KMS-11 (cell line): ENCODE measurements around the gene CHPF.

ENCODE experiments used
- H2AFZ ChIP-seq: fragments of 200-600 bp; sonication (generic); 2 replicates; pipeline ENCODE4 v1.6.1; 2016; ENCODE audit warnings: antibody characterized with exemption, mixed run types, low read depth
- H3K27ac ChIP-seq: fragments of 200-600 bp; sonication (generic); 2 replicates; pipeline ENCODE4 v1.6.1; 2016; ENCODE audit warnings: mild to moderate bottlenecking, mixed run types
- H3K27me3 ChIP-seq: fragments of 200-600 bp; sonication (generic); 2 replicates; pipeline ENCODE4 v1.6.1; 2017; ENCODE audit warnings: mild to moderate bottlenecking, low read depth, mixed run types, moderate library complexity; ENCODE audit not compliant: insufficient read depth
- H3K36me3 ChIP-seq: fragments of 200-600 bp; sonication (generic); 2 replicates; pipeline ENCODE4 v1.6.1; 2017; ENCODE audit warnings: mild to moderate bottlenecking, mixed run types; ENCODE audit not compliant: insufficient read depth
- H3K4me1 ChIP-seq: fragments of 200-600 bp; sonication (generic); 2 replicates; pipeline ENCODE4 v1.6.1; 2016; ENCODE audit warnings: mild to moderate bottlenecking, low read depth, mixed run types; ENCODE audit not compliant: poor library complexity, severe bottlenecking
- H3K4me2 ChIP-seq: fragments of 200-600 bp; sonication (generic); 2 replicates; pipeline ENCODE4 v1.7.0; 2016; ENCODE audit warnings: mild to moderate bottlenecking, mixed run types
- H3K4me3 ChIP-seq: fragments of 200-600 bp; sonication (generic); IDR thresholded peaks from 2 replicates; pipeline ENCODE4 v1.6.1; 2017; ENCODE audit warnings: low read depth, low read length, mixed read lengths; ENCODE audit not compliant: insufficient read depth
- H3K79me2 ChIP-seq: fragments of 200-600 bp; sonication (generic); 2 replicates; pipeline ENCODE4 v1.6.1; 2016; ENCODE audit warnings: low read depth, mixed run types; ENCODE audit not compliant: insufficient read depth
- H3K9ac ChIP-seq: fragments of 200-600 bp; sonication (generic); 2 replicates; pipeline ENCODE4 v1.6.1; 2016; ENCODE audit warnings: mild to moderate bottlenecking, mixed run types
- H4K20me1 ChIP-seq: fragments of 200-600 bp; sonication (generic); 2 replicates; pipeline ENCODE4 v1.6.1; 2016; ENCODE audit warnings: mild to moderate bottlenecking, mixed run types; ENCODE audit not compliant: insufficient read depth
- CTCF ChIP-seq: fragments of 200-600 bp; sonication (generic); conservative IDR thresholded peaks from 2 replicates; pipeline ENCODE4 v1.6.1; 2017; ENCODE audit warnings: low read depth, mild to moderate bottlenecking, antibody characterized with exemption, low read length, moderate library complexity, mixed read lengths

CHPF gene

GRCh38 chr2:219493086-219493485, 50.5 kb downstream of the CHPF start:
- TF ChIP-seq CTCF = no peak
- Histone ChIP-seq H3K27ac (no peak overlapping the region), H3K79me2 (no peaks in the 10 kb centered on the region), H3K4me2 (no peak overlapping the region), H2AFZ (no peak overlapping the region), H3K9ac (no peak overlapping the region), H3K27me3 (peaks cover 64% of the 10 kb centered on the region), H3K4me3 (no peak overlapping the region), H3K4me1 (peaks cover 6% of the 10 kb centered on the region), H4K20me1 (no peaks in the 10 kb centered on the region), H3K36me3 (no peaks in the 10 kb centered on the region)

- H3K36me3 ChIP-seq = no peaks in the 10 kb centered on the region
- no peaks in the 10 kb centered on the region for H4K20me1 ChIP-seq
Measured at GRCh38 chr2:219492575-219492974, 51.0 kb downstream of the CHPF start.

GRCh38 chr2:219491278-219491963, 52.2 kb downstream of the CHPF start:
- no peaks in the 10 kb centered on the region for H4K20me1 ChIP-seq
- no peaks in the 10 kb centered on the region for H3K79me2 ChIP-seq
- no peaks in the 10 kb centered on the region for H3K36me3 ChIP-seq
- H3K27me3 ChIP-seq = peaks cover 81% of the 10 kb centered on the region
- H3K4me2 ChIP-seq = no peak overlapping the region
- peaks cover 6% of the 10 kb centered on the region for H3K4me1 ChIP-seq
- H2AFZ ChIP-seq = no peak overlapping the region
- no peak overlapping the region for H3K27ac ChIP-seq
- no peak for TF ChIP-seq CTCF
- H3K9ac ChIP-seq = no peak overlapping the region
- H3K4me3 ChIP-seq = no peak overlapping the region

More at GRCh38 chr2:219492575-219492974, 51.0 kb downstream of the CHPF start:
- Histone ChIP-seq H3K4me3 (no peak overlapping the region), H3K9ac (no peak overlapping the region), H3K79me2 (no peaks in the 10 kb centered on the region), H3K4me2 (no peak overlapping the region), H2AFZ (no peak overlapping the region), H3K27me3 (peaks cover 69% of the 10 kb centered on the region), H3K4me1 (peaks cover 6% of the 10 kb centered on the region), H3K27ac (no peak overlapping the region)
- TF ChIP-seq CTCF = no peak

GRCh38 chr2:219490600-219491130, 52.9 kb downstream of the CHPF start:
- Histone ChIP-seq H3K27ac (no peak overlapping the region), H3K4me1 (peaks cover 4% of the 10 kb centered on the region), H4K20me1 (no peaks in the 10 kb centered on the region), H2AFZ (no peak overlapping the region), H3K4me3 (no peak overlapping the region), H3K27me3 (peaks cover 89% of the 10 kb centered on the region), H3K79me2 (no peaks in the 10 kb centered on the region), H3K9ac (no peak overlapping the region), H3K4me2 (no peak overlapping the region), H3K36me3 (no peaks in the 10 kb centered on the region)
- TF ChIP-seq CTCF = no peak
